Tibial nerve (tissue), 4 donors: ENCODE data around the gene PIEZO1.

ENCODE experiments used
- CTCF ChIP-seq, 5 experiments: fragments of 200-600 bp in 3 of 5; fragments of 450-650 bp in 2 of 5; sonication (generic) in 3 of 5; IDR thresholded peaks; one replicate each; pipeline ENCODE4 v1.5.1; 2016 to 2019; ENCODE audit warnings: antibody characterized with exemption in 5 of 5, mild to moderate bottlenecking in 3 of 5, moderate library complexity in 2 of 5
- EP300 ChIP-seq, 2 donors: sonication (generic); formaldehyde crosslinking; IDR thresholded peaks; one replicate each; pipeline ENCODE4 v1.6.1; 2017; ENCODE audit warnings: antibody characterized with exemption in 2 of 2, mild to moderate bottlenecking in 1 of 2
- POLR2A ChIP-seq, 2 donors: fragments of 450-650 bp; IDR thresholded peaks; one replicate each; pipeline ENCODE4 v1.6.1; 2017; ENCODE audit warnings: antibody characterized with exemption in 2 of 2, mild to moderate bottlenecking in 2 of 2, moderate library complexity in 2 of 2

- TF ChIP-seq CTCF (IDR thresholded peaks at IDR 0.05) (no peak), POLR2A (IDR thresholded peaks at IDR 0.05) (no peak), EP300 (IDR thresholded peaks at IDR 0.05) (no peak)
Measured at GRCh38 chr16:88734361-88734728, 50.7 kb downstream of the PIEZO1 start.
